Measurements from ENCODE around the gene LRRC8D. TPM values are rescaled to one million over a fixed set of nuclear protein-coding genes. Genes with fewer than 3 reads are reported as not detected.

LRRC8D gene
- total RNA-seq, 1 donor from 2014 or later: 4.4 TPM

DNA sequence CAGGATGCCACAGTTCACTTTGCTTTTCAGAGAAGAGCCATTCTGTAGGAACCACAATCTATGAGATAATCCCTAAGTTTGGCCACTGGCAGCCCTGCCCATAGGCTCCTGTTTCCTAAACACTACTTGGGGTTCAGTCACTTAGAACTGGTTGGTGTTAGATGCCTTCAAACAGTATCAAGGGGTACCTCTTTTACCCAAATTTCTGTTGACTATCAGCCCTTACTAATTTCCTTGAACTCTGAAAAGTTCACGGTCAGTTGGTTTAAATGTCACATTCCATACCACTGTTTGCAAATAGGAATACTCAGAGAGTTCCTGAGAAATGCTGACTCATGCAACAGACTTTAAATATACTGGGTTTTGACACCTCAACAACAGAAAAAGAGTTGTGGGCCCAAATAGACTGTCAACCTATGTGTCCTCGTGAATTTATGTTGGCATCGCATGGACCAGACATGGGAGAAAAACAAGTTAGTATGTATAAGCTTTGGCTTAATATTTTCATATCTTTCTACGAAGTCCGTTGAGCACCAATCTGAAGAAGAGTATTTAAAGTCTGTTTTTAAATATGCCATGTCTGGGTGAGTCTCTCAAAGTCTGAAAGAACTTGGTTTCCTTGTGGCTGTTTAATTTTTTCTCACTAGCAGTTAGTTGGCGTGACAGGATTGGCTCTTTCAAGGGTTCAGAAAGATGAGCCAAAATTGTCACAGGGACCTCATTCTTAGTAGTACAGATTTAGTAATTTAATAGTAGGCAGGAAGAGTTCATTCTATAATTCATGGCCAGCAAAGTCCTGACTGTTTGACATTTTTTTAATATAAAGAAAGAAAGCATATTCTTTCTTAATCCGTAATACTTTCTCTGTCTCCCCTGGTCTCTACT, 117.6 kb downstream of the LRRC8D start:
- no peak overlapping the region for H3K27ac ChIP-seq
- peaks cover 7% of the 10 kb centered on the region for H3K4me1 ChIP-seq
- no peak overlapping the region for H3K4me3 ChIP-seq
- TF ChIP-seq, protein P1, sequence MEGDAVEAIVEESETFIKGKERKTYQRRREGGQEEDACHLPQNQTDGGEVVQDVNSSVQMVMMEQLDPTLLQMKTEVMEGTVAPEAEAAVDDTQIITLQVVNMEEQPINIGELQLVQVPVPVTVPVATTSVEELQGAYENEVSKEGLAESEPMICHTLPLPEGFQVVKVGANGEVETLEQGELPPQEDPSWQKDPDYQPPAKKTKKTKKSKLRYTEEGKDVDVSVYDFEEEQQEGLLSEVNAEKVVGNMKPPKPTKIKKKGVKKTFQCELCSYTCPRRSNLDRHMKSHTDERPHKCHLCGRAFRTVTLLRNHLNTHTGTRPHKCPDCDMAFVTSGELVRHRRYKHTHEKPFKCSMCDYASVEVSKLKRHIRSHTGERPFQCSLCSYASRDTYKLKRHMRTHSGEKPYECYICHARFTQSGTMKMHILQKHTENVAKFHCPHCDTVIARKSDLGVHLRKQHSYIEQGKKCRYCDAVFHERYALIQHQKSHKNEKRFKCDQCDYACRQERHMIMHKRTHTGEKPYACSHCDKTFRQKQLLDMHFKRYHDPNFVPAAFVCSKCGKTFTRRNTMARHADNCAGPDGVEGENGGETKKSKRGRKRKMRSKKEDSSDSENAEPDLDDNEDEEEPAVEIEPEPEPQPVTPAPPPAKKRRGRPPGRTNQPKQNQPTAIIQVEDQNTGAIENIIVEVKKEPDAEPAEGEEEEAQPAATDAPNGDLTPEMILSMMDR (IDR thresholded peaks at IDR 0.05): no peak
- TF ChIP-seq POLR2AphosphoS5 (IDR thresholded peaks at IDR 0.05; ENCODE audit: insufficient read depth in 1 of 2, low read depth in 1 of 2) (no peak), POLR2A (IDR thresholded peaks at IDR 0.05) (no peak)
- no peaks in the 10 kb centered on the region for H3K27me3 ChIP-seq
- no peak for DNase-seq (ENCODE audit: extremely low spot score in 2 of 2)
- H3K9me3 ChIP-seq: no peaks in the 10 kb centered on the region
- H3K36me3 ChIP-seq: no peaks in the 10 kb centered on the region
- intact Hi-C loops (cut with DNase I): no loop called here

DNA sequence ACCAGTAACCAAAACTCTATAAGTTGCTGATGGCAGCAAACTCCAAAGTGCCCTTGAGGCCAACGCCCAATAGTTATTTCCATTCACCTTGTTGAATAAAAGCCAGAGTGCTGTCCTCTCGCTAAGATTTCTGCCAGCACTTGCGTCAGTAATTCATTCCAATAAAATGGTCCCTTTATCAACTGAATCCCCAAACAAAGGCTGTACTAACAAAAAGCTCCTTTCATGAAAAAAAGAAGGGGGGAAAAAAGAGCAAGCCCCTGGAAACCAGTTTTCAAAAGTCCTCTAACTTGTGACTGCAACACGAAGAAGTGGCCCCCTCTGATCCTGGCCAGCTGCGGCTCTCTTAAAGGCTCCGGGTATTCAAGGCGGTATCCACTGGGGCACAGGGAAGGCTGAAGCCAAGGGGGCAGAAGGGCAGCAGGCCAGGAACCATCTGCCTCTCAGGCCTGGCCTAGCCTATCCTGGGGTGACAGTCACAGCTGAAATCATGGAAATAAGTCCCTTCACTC, 118.3 kb downstream of the LRRC8D start:
- peaks cover 7% of the 10 kb centered on the region for H3K4me1 ChIP-seq
- TF ChIP-seq POLR2AphosphoS5 (IDR thresholded peaks at IDR 0.05; ENCODE audit: insufficient read depth in 1 of 2, low read depth in 1 of 2) (no peak), POLR2A (IDR thresholded peaks at IDR 0.05) (no peak)
- TF ChIP-seq, protein P1 (IDR thresholded peaks at IDR 0.05): no peak
- no peaks in the 10 kb centered on the region for H3K36me3 ChIP-seq
- H3K27ac ChIP-seq: no peak overlapping the region
- H3K27me3 ChIP-seq: no peaks in the 10 kb centered on the region
- H3K9me3 ChIP-seq: no peaks in the 10 kb centered on the region
- no peak overlapping the region for H3K4me3 ChIP-seq
- no peak for DNase-seq (ENCODE audit: extremely low spot score in 2 of 2)
- intact Hi-C loops (cut with DNase I): no loop called here

- intact Hi-C loops (cut with DNase I): no loop called here
- no peak for DNase-seq (ENCODE audit: extremely low spot score in 2 of 2)
- no peaks in the 10 kb centered on the region for H3K36me3 ChIP-seq
- H3K27me3 ChIP-seq: no peaks in the 10 kb centered on the region
- H3K4me3 ChIP-seq: no peak overlapping the region
- no peak overlapping the region for H3K27ac ChIP-seq
- TF ChIP-seq, protein P1 (IDR thresholded peaks at IDR 0.05): no peak
- no peak for TF ChIP-seq POLR2A (IDR thresholded peaks at IDR 0.05)
- no peak for TF ChIP-seq POLR2AphosphoS5 (IDR thresholded peaks at IDR 0.05; ENCODE audit: insufficient read depth in 1 of 2, low read depth in 1 of 2)
- H3K9me3 ChIP-seq: no peaks in the 10 kb centered on the region
- H3K4me1 ChIP-seq: peaks cover 7% of the 10 kb centered on the region
Observed at GRCh38 chr1:89939693-89940438, 119.0 kb downstream of the LRRC8D start.

DNA sequence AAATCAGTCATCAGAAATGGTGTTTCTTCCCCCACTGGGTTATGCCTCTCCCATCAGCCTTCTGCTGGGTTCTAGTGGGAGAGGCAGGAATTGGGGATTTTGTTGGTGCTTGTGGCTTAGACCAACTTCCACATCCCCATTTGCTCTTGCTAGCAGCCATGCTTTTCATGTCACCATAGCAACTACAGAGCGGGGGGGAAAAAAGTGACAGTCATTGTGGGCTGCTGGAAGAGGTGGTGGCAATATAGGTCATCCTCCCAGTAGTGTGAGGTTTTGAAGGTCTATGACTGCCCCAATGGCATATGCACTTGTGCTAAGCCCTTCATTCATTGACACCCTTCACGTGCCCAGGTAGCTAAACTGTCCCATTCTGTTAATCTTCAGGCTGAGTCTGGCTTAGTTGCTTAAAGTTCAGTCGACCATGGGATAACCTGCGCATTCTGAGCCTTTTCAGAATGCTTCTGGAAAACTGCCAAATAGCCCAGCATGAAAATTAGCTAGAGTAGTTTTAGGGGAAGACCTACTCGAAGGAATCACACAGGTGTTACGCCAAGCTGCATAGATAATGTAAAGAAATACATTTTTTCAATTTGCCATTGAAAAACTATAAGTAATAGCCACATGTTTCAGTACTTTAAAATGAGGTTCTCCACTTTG, 120.4 kb downstream of the LRRC8D start:
- no peak overlapping the region for H3K27ac ChIP-seq
- intact Hi-C loops (cut with DNase I): no loop called here
- peaks cover 7% of the 10 kb centered on the region for H3K4me1 ChIP-seq
- no peaks in the 10 kb centered on the region for H3K36me3 ChIP-seq
- no peaks in the 10 kb centered on the region for H3K27me3 ChIP-seq
- no peaks in the 10 kb centered on the region for H3K9me3 ChIP-seq
- no peak overlapping the region for H3K4me3 ChIP-seq
- TF ChIP-seq, protein P1 (IDR thresholded peaks at IDR 0.05): no peak
- no peak for TF ChIP-seq POLR2A (IDR thresholded peaks at IDR 0.05)
- no peak for TF ChIP-seq POLR2AphosphoS5 (IDR thresholded peaks at IDR 0.05; ENCODE audit: insufficient read depth in 1 of 2, low read depth in 1 of 2)
- no peak for DNase-seq (ENCODE audit: extremely low spot score in 2 of 2)
